Germinal center (tissue), 1 donor: ENCODE results near the gene RNF34.

Experiments
- DNase-seq: peaks from one replicate; pipeline ENCODE4 v3.0.0; 2012; ENCODE audit warnings: mixed read lengths, low spot score

Gene RNF34

DNA sequence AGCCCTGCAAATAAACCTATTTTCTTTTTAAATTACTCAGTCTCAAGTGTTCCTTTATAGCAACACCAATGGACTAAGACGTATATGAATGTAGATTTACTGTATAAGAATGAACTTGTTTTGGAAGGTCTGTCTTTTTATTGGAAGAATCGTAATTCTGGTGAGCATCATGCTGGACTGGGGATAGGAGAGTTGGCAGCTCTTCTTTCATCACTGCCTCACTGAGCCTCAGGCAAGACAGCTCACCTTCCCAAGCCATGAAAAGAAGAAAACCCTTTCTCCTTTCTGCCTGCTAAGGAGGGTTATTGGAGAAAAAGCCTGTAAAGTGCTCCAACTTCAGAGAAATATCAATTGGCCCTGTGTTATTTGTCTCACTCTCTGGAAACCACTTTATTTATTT, 9.1 kb upstream of the RNF34 start:
- DNase-seq: no peak

DNA sequence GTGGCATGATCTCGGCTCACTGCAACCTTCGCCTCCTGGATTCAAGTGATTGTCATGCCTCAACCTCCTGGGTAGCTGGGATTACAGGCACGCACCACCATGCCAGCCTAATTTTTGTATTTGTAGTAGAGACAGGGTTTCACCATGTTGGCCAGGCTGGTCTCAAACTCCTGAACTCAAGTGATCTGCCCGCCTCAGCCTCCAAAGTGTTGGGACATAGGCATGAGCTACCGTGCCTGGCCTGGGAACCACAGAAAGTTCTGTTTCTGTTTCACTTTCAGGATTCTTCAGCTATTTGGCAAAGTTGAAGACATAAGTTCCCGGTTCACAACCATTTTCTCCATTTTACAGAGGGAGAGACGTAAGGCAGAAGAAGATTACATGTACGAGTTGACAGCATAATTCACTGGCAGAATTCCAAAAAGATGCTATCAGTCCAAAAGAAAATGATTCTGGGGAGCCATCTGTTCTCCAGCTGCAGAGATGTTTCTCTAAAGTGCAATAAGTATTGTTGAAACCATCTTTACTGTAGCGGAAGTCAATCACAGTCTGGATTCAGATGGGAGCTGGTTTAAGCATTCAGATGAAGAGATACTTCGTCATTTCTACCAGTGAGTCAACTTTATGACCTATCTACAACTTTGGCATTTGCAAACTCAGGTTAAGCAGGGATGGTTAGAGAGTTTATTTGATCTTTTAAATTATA, 8.1 kb upstream of the RNF34 start:
- no peak for DNase-seq

DNA sequence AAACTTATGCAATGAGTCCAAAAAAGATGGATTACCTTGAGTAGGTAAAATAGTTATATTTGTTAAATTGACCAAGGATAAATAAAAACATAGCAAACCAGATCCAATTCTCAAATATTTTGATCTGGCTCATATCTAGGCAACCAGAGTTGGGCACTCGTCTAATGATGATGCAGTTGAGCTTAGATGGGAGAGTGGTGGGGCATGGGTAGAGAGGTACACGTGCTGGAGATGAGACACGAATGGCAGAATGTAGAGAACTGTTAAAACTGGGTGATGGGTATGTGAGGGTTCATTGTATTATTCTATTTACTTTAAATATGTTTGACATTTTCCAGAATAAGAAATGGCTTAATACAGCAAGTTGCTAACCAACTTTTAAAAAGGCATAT, 7.6 kb upstream of the RNF34 start:
- no peak for DNase-seq

DNA sequence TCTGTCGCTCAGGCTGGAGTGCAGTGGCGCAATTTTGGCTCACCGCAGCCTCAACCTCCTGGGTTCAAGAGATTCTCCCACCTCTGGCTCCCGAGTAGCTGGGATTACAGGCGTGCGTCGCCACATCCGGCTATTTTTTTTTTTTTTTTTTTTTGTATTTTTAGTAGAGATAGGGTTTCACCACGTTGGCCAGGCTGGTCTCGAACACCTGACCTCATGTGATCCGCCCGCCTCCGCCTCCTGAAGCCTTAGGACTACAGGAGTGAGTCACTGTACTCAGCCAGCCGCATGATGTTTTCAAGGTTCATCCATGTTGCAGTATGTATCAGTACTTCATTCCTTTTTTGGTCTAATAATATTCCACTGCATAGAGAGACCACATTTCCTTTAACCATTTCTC, 2.4 kb upstream of the RNF34 start:
- no peak for DNase-seq

DNA sequence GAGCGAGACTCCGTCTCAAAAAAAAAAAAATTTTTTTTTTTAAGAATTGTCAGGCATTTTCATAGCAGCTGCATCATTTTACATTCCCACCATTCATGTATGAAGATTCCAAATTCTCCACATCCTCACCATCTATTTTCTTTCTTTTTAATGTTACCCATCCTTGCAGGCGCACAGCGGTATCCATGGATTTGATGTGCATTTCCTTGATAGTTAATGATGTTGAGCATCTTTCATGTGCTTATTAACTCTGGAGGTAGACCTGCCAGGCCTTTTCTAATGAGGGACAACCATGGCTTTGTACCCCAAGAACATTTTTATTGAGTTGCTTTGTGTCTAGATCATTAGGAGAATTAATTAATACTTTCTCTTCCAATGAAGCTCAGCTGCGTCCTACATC, 1.6 kb upstream of the RNF34 start:
- DNase-seq: no peak

DNA sequence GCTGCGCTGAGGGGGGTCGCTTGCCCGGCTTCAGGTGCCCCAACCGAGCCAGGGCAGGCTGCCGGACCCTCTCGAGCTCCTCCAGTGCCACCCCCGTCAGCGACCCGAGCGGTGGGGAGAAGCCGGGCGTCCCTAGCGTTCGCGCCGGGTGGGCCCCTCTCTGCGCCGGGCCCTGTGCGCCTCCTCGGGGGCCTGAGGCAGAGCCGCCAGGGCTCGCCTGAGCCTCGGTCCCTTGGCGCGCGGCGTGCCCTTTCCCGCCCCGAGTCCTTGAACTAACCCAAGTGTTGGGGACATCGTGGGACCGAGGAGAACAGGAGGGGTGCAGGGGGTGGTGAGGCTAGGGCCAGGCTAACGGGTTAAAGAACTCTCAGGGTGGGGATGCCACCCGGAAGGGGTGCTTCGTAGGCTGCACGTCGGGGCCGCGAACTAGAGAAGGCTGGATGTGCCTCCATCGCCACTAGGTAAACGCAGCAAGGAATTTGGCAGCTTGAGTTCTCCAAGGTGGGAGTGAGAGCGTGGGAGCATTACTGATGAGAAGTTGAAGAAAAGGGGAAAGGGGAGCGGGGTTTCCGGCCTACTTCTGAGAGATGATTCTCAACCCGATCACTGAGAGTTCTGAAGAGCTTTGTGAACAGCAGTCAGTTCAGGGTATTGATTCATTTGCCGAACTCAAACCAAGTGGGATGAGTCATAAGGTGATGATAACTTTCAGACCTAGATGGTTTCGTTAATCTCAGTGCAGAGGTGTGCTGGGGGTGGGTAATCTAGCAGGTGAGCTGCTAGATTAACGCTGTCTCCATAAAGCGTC, 618 bp downstream of the RNF34 start:
- DNase-seq: peak; percentile 22

DNA sequence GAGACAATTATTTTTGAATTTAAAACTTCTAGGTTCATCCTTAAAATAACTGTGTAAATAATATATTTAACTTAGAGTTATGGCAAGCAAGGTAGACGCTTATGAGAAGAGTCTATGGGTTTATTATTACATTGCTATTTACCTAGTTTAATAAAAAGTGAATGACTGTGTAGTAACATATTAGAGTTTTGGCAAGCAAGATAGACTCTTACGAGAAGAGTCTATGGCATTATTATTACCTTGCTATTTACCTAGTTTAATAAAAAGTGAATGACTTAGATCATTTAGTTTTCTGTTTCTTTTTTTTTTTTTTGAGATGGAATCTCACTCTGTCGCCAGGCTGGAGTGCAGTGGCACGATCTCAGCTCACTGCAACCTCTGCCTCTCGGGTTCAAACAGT, 3.8 kb downstream of the RNF34 start:
- no peak for DNase-seq

DNA sequence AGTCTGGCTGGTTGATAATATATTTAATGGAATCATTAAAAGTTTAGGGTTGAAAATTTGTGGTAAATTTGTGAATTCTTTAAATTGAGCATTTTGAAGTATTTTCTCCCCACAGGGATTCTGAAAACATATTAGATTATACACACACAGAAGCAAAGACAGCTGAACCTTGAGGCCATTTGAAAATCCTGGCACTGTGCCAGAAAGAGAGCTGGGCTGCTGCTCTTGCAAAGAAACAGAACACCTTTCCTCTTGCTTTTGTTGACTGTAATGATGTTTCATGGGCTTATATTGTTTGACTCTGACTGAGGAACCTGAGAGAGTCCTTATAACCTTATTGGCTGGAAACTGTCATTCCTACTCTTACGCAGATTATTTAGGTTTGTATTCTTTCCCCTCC, 4.8 kb downstream of the RNF34 start:
- no peak for DNase-seq

DNA sequence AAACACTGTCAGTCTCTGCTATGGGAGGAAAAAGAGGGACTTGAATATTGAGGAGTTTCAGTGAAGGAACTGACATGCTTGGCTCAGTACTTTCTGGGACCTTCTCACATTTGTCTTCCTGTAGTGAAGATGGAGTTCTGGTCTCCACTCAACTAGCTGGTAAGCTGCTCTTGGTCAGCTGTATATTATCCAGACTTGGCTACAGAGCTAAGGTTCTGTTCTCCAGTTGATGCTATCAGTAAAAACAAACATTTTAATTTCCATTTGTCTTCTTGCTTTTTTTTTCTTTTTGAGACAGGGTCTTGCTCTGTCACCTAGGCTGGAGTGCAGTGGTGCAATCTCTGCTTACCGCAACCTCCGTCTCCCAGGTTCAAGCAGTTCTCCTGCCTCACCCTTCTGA, 5.3 kb downstream of the RNF34 start:
- DNase-seq: no peak

DNA sequence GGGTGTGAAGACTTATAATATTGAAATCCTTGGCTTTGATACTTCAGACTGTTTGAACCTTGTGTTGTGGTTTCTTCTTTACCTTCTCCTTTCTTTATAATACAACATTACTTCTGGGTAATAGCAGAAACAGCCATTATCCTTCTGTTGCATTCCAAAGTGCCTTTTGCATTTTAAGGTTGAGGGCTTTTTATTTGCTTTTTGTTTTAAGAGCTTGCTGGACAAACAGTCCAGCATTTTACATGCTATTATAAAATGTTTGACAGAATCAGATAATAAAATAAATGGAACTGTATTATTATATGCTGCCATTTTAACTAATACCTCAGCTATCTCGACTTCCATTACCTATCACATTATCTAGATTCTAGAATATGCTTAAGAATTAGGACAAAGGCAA, 14.0 kb downstream of the RNF34 start:
- DNase-seq: no peak

DNA sequence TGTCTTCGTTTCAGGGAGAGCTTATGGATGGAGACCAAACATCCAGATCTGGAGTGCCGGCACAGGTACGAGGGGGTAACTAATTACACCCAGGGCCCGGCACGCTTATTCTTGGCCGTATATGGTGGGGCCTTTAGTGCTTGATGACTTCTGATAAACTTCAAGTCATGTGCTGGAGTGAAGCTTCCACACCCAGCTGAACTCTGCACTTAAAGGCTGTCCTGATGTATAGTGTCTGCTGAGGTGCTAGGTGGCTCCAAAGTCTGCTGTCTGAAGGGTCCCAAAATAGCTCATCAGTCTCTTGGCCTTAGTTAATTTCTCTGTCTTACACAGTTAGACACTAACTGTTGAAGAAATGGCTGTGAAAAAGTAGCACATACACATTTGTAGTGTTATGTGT, 17.9 kb downstream of the RNF34 start:
- DNase-seq: no peak

DNA sequence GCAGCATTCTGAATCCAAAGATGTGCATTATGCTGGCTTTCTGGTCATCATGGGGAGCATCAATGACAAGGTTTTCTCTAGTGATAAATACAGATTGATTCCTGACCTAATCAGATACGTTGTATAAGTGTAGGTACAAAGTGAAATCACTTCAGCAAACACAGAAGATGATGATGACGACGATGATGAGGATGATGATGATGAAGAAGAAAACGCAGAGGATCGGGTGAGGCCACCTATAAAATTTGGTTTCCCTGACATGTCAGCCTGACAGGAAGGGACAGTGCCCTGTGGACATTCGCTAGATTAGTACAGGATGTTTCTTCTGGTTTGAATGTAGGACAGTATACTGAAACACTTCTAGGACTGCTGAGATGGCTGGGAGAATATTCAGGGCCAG, 20.2 kb downstream of the RNF34 start:
- DNase-seq: no peak

DNA sequence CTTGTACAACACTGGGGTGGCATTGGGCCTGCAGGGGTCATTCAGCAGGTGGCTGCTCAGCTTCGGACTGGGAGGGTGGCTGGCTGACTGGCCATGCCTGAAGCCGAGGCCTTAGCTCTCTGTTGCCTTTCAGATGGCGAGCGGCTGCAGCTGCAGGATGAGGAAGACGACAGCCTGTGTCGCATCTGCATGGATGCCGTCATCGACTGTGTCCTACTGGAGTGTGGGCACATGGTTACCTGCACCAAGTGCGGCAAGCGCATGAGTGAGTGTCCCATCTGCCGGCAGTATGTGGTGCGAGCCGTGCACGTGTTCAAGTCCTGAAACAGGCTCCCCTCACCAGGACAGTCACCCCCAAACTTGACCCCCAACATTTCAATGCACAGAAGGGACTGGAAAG, 23.3 kb downstream of the RNF34 start:
- DNase-seq: no peak

DNA sequence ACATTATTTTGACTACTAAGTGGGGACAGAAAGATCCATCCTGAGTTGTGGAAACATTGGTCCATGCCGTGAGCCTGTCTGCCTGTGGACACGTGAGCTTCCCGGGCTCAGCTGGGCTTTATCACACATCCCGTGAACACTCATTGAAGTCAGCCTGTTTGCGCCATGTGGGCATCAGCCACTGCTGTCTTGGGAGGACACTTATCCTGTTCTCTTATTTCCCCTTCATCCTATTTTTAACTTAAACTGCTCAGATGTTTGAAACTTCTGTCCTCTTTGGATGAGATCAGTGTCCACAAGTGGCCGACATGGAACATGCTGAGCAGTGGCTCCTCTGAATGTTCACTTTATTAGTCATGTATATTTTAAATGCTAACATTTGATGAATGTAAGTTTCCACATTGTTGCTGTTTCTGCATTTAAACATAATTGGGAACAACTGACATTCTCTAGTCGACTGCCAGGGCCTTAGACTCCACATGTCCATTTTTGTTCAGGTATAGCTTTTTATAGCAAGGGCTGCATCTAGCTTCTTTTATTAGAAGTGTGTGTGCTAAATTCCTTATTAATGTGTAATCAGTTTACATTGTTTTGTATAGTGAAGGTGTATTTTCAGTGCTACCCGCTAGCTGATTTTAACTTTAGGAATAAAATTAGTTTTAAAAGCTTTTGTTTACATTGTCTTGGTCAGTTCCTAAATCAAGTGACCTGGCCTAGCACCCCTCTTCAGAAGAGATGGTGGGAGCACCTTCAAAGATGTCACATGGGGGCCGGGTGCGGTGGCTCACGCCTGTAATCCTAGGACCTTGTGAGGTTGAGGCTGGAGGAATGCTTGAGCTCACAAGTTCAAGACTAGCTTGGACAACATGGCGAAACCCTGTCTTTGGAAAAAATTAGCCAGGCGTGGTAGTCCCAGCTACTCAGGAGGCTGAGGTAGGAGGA, 24.0 kb downstream of the RNF34 start:
- no peak for DNase-seq

DNA sequence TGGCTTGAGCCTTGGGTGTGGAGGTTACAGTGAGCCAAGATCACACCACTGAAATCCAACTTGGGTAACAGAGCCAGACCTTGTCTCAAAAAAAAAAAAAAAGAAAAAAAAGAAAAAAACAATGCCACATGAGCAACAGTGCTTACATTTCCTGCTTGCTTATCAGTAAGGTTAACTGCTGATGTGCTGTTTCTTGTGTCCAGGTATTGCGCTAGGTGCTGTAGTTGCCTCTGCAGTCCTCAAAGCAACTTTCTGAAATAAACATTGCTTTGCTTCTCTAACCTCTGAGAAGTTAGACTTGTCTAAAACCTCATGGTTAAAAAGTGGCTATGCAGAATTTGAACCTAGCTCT, 24.7 kb downstream of the RNF34 start:
- no peak for DNase-seq

DNA sequence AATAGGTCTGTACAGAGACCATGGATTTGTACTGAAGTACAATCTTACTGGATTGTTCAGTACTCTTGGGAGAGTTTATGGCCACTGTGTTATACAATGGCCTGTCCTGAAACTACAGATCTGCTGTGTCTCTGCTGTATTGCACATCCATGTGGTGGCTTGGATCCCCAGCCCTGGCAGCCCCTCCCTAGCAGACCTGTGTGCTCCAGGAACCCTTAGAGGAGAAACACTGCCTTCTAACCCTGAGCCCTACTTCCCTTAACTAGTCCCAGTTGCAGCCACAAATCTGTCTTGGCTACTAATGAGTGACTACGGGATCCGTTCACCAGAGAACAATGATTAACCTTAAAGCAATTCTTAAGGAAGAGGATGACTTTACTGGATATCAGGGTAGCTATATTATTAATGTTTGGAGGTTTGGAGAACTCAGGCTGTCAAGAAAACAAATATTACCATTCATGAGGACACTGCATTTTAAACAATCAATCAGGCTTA, 27.7 kb downstream of the RNF34 start:
- no peak for DNase-seq

DNA sequence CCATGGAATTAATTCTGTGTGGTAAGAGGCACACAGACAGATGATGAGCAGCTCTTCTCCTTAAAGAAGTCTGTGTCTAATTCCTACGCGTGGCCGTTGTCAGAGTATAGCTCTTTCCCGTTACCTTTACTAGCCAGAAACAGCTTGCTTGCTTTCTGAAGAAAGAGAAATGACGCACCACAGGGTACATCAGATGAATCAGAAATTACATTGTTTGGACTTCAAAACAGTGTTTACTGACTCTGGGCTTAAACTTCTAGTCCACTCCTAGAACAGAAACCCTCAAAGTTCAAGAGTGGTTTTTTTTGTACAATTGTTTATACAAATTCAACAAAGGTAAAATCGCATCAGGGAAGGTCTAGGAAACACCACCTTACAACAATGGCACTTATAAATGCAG, 29.0 kb downstream of the RNF34 start:
- no peak for DNase-seq

DNA sequence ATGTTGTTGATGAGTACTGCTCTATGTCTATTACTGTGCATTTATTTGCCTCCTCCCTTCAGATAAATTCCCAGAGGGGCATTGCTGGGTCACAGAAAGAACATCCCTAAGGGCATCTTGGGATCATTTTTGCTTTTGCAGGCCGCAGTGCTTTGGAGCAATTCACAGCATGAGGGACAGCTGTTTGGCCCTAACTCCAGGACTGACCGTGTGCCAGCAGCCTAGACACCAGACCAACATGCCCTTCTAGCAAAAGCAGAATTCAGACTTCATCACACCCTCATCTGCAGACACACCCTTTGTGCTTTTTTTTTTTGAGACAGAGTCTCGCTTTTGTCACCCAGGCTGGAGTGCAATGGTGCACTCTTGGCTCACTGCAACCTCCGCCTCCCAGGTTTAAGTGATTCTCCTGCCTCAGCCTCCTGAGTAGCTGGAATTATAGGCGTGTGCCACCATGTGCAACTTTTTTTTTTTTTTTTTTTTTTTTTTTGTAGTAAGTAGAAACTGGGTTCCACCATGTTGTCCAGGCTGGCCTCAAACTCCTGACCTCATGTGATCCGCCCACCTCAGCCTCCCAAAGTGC, 31.0 kb downstream of the RNF34 start:
- no peak for DNase-seq

DNA sequence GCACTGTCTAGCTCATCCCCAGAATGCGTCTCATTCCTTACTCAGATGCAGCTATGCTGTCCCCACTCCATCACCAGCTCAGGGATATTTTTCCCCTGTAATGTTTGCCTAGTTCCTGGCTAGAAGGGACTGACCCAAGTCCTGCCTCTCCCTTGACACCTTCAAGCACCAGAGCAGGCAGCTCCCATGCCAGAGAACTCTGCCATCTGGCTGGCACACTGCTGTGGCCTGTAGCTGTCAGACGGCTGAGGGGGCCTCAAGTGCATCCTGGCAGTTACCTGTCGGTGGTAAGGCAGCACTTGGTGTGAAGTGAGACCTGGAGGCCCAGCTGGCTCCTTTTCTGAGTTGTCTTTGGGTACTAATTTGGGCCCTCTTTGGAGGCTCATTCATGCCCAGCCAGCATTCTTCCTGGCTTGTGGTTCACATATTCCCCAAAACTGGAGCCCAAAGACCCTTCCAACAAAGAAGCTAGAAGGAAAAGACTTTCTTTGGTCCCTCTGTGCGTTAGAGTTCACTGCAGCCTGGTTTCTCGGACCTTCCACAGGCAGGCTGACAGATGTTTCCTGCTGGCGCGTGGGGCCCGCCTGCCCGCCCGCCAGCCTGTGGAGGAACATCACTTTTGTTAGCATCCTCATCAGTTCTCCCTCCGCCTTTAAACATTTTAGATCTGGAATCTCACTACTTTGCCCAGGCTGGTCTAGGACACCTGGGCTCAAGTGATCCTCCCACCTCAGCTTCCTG, 33.0 kb downstream of the RNF34 start:
- no peak for DNase-seq

DNA sequence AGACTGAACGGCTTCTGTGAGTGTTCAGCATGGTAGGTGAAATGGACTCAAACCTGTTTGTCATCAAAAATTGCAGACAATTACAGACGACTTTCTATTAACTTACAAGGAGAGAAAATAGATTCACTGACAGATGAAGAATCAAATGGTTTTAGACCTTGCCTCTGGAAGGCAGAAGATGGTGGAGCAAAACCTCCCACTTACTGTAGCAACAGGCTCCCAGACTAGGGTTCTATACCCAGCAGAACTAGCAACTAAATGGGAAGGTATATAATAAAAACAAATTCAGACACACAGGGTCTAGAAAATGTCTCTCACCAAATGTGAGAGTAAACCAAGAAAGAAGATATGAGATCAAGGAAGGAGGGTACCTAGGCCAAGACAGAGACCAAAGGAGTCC, 36.8 kb downstream of the RNF34 start:
- no peak for DNase-seq

DNA sequence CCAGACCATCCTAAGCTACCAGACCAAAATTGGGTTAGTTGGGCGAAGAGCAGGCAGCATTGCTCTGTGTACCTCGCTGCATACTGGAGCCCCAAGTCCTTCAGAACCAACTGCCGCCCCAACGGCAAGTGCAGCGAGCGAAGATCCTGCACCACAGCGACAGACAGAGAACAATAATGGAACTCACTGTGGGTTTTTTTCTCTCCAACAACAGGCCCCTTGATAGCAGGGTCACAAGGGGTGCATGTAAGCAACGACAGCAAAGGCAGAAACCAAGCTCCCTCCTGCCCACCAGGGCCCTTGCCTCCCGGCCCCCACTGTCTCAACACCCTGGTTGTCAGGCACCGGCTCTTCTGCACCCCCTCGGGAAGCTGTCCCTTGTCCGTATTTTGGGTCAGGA, 39.0 kb downstream of the RNF34 start:
- no peak for DNase-seq

DNA sequence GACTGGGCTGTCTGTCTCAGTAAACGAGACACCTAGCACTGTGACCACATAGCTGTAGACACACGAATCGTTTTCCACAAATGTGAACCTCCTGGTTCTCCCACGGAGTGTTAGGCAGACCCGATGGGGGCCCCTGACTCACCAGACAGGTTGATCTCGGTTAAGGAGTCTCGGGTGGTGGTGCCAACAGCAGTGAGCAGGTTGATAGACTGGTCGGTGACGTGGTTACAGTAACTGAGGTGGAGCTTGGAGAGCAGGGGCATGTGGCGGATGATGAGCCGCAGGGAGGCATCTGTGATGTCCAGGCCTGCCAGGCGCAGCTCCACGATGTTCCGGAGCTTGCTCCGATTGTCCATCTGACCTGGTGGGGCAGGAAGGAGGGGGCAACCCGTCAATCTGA, 39.8 kb downstream of the RNF34 start:
- DNase-seq: no peak
